K562 (cell line): ENCODE results near the gene RERGL. TPM values are rescaled to one million over a fixed set of nuclear protein-coding genes. Genes with fewer than 3 reads are reported as not detected.

Experiments
- FOXM1 ChIP-seq, 2 experiments: fragments of 450-650 bp in 1 of 2; sonication (generic) in 1 of 2; formaldehyde crosslinking in 1 of 2; IDR thresholded peaks; 2 replicates each; pipeline versions ENCODE4 v1.6.1 to v1.9.0; 2017 to 2022; ENCODE audit warnings: low read depth in 2 of 2, mild to moderate bottlenecking in 2 of 2, missing genetic modification reagents in 1 of 2, moderate library complexity in 1 of 2
- HDAC3 ChIP-seq: fragments of 450-650 bp; IDR thresholded peaks from 2 replicates; pipeline ENCODE4 v1.6.1; 2018; ENCODE audit warnings: borderline replicate concordance, mild to moderate bottlenecking, moderate library complexity; ENCODE audit not compliant: partially characterized antibody
- MED1 ChIP-seq: sonication (generic); formaldehyde crosslinking; IDR thresholded peaks from 2 replicates; pipeline ENCODE4 v1.8.1; 2023; ENCODE audit warnings: missing genetic modification reagents, borderline replicate concordance
- NCOA2 ChIP-seq, 2 experiments: fragments of 450-650 bp; IDR thresholded peaks; 2 replicates each; pipeline ENCODE4 v1.6.1; 2018; ENCODE audit warnings: mild to moderate bottlenecking in 2 of 2, moderate library complexity in 1 of 2; ENCODE audit not compliant: partially characterized antibody in 2 of 2
- SRF ChIP-seq, 2 experiments: fragments of 250-450, 450-650 bp in 1 of 2; sonication (Bioruptor Pico) in 1 of 2; sonication (generic) in 1 of 2; formaldehyde crosslinking; IDR thresholded peaks; 2 replicates each; pipeline versions ENCODE4 v1.5.0 to v1.5.1; 2020 to 2022; ENCODE audit warnings: mild to moderate bottlenecking in 1 of 2, missing genetic modification reagents in 1 of 2
- SRSF9 ChIP-seq: fragments of 200-400 bp; formaldehyde crosslinking; IDR thresholded peaks from 2 replicates; pipeline ENCODE4 v1.6.1; 2017; ENCODE audit warnings: low read depth, low read length, borderline replicate concordance
- TCFL5 ChIP-seq: fragments of 250-450 bp; sonication (Bioruptor Pico); conservative IDR thresholded peaks from 2 replicates; pipeline ENCODE4 v1.6.1; 2021; ENCODE audit warnings: mild to moderate bottlenecking, moderate library complexity, matching md5 sums
- ZKSCAN8 ChIP-seq: fragments of 200-800 bp; sonication (Bioruptor generic); IDR thresholded peaks from 2 replicates; pipeline ENCODE4 v1.6.1; 2016; ENCODE audit warnings: missing genetic modification characterization, missing compliant biosample characterization
- ZNF184 ChIP-seq: sonication (generic); formaldehyde crosslinking; IDR thresholded peaks from 2 replicates; pipeline ENCODE4 v1.5.0; 2020; ENCODE audit warnings: missing genetic modification reagents
- ZNF583 ChIP-seq: fragments of 250-450 bp; sonication (Bioruptor Pico); IDR thresholded peaks from 2 replicates; pipeline ENCODE4 v1.4.0; 2020
- polyA plus RNA-seq, 8 experiments: library from polyadenylated mRNA; depleted of rRNA in 4 of 8; stranded (reverse) in 5 of 8; unstranded in 3 of 8; fragments of >200 nt; fragmentation: Nextera tagmentation in 2 of 8; fragmentation: Illumina TruSeq in 1 of 8; extraction: Ambion mirVana in 2 of 8; extraction: Trizol in 1 of 8; gene quantifications; 2 replicates each; pipeline versions ENCODE4 v1.2.1 to v1.2.3, GENCODE V29; 2011 to 2014; ENCODE audit warnings: inconsistent platforms in 1 of 8, missing spikeins in 1 of 8
- total RNA-seq, 7 experiments: library from RNA; depleted of rRNA in 6 of 7; stranded (reverse); fragments of >200 nt in 6 of 7; fragmentation: Illumina TruSeq in 2 of 7; extraction: Trizol in 2 of 7; gene quantifications; 2 replicates each; pipeline versions ENCODE4 v1.2.1 to v1.2.3, GENCODE V29; 2011 to 2021; ENCODE audit warnings: low replicate concordance in 1 of 7
- TF ChIP-seq, protein P1 (sequence below), 2 experiments: fragments of 450-650 bp in 1 of 2; sonication (generic) in 1 of 2; formaldehyde crosslinking in 1 of 2; IDR thresholded peaks in 1 of 2; conservative IDR thresholded peaks in 1 of 2; 2 replicates each; pipeline versions ENCODE4 v1.6.1 to v1.8.1; 2016 to 2023; ENCODE audit warnings: mild to moderate bottlenecking in 2 of 2, moderate library complexity in 2 of 2, inconsistent platforms in 1 of 2, missing genetic modification reagents in 1 of 2
- TF ChIP-seq, protein P2 (sequence below), 2 experiments: fragments of 150-350 bp in 1 of 2; IDR thresholded peaks; 2 replicates each; pipeline ENCODE4 v1.6.1; 2012 to 2016; ENCODE audit warnings: low read depth in 2 of 2, low read length in 2 of 2, mild to moderate bottlenecking in 1 of 2, moderate library complexity in 1 of 2
- TF ChIP-seq, protein P3 (sequence below), 2 experiments: fragments of 450-650 bp; IDR thresholded peaks; 2 replicates each; pipeline ENCODE4 v1.6.1; 2018; ENCODE audit warnings: mild to moderate bottlenecking in 2 of 2, low read depth in 1 of 2; ENCODE audit not compliant: partially characterized antibody in 2 of 2

RERGL gene
- total and polyA plus RNA-seq, 9 of the 15 experiments (the other 6 are each of a cell fraction or from before 2014, with no cell fraction given): 0.11 TPM; not detected in 8

DNA sequence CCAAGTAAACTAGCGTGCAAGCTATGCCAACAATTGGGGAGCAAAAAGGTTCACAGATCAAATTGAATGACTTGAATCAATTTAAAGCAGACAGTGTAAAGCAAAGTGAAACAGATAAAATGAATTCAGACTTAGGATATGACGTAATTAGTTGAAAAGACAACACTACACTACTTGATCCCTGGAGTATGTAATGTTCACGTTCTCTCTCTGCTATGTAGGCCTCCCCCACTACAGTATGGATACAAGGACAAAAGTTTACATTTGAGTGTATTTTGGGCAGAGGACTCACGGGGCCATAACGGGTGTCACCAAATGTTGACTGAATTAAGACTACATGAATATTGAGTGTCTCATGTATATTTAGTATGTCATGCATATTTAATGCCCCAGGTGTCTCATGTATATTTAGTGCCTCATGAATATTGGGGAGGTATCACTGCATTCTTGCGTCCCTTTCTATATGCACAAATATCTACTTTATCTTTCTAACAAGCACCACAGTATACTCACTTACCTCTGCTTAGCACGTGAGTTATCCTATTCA lies 44.5 kb downstream of the RERGL start (continued):
- 0 out of 2 replicates have a peak, but pooled peaks have one; percentile 28 for TF ChIP-seq FOXM1 (IDR thresholded peaks at IDR 0.05; ENCODE audit: low read depth)
- no peak for TF ChIP-seq FOXM1 (CRISPR knock-in tag; IDR thresholded peaks at IDR 0.05; ENCODE audit: low read depth)
- TF ChIP-seq, protein P1, sequence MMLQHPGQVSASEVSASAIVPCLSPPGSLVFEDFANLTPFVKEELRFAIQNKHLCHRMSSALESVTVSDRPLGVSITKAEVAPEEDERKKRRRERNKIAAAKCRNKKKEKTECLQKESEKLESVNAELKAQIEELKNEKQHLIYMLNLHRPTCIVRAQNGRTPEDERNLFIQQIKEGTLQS (IDR thresholded peaks at IDR 0.05): peak; percentile 82
- TF ChIP-seq, protein P1 (CRISPR knock-in tag; conservative IDR thresholded peaks at IDR 0.05): no peak
- TF ChIP-seq SRF (CRISPR knock-in tag; IDR thresholded peaks at IDR 0.05): no peak
- TF ChIP-seq ZNF184 (CRISPR knock-in tag): no peak
- TF ChIP-seq SRSF9: no peak
- no peak for TF ChIP-seq MED1
- no peak for TF ChIP-seq TCFL5 (CRISPR knock-in tag)
- TF ChIP-seq, protein P2, sequence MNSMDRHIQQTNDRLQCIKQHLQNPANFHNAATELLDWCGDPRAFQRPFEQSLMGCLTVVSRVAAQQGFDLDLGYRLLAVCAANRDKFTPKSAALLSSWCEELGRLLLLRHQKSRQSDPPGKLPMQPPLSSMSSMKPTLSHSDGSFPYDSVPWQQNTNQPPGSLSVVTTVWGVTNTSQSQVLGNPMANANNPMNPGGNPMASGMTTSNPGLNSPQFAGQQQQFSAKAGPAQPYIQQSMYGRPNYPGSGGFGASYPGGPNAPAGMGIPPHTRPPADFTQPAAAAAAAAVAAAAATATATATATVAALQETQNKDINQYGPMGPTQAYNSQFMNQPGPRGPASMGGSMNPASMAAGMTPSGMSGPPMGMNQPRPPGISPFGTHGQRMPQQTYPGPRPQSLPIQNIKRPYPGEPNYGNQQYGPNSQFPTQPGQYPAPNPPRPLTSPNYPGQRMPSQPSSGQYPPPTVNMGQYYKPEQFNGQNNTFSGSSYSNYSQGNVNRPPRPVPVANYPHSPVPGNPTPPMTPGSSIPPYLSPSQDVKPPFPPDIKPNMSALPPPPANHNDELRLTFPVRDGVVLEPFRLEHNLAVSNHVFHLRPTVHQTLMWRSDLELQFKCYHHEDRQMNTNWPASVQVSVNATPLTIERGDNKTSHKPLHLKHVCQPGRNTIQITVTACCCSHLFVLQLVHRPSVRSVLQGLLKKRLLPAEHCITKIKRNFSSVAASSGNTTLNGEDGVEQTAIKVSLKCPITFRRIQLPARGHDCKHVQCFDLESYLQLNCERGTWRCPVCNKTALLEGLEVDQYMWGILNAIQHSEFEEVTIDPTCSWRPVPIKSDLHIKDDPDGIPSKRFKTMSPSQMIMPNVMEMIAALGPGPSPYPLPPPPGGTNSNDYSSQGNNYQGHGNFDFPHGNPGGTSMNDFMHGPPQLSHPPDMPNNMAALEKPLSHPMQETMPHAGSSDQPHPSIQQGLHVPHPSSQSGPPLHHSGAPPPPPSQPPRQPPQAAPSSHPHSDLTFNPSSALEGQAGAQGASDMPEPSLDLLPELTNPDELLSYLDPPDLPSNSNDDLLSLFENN (IDR thresholded peaks at IDR 0.05; ENCODE audit: low read depth in 2 of 2, low read length in 2 of 2): no peak
- TF ChIP-seq NCOA2 (IDR thresholded peaks at IDR 0.05; ENCODE audit: partially characterized antibody in 2 of 2): no peak
- TF ChIP-seq, protein P3, sequence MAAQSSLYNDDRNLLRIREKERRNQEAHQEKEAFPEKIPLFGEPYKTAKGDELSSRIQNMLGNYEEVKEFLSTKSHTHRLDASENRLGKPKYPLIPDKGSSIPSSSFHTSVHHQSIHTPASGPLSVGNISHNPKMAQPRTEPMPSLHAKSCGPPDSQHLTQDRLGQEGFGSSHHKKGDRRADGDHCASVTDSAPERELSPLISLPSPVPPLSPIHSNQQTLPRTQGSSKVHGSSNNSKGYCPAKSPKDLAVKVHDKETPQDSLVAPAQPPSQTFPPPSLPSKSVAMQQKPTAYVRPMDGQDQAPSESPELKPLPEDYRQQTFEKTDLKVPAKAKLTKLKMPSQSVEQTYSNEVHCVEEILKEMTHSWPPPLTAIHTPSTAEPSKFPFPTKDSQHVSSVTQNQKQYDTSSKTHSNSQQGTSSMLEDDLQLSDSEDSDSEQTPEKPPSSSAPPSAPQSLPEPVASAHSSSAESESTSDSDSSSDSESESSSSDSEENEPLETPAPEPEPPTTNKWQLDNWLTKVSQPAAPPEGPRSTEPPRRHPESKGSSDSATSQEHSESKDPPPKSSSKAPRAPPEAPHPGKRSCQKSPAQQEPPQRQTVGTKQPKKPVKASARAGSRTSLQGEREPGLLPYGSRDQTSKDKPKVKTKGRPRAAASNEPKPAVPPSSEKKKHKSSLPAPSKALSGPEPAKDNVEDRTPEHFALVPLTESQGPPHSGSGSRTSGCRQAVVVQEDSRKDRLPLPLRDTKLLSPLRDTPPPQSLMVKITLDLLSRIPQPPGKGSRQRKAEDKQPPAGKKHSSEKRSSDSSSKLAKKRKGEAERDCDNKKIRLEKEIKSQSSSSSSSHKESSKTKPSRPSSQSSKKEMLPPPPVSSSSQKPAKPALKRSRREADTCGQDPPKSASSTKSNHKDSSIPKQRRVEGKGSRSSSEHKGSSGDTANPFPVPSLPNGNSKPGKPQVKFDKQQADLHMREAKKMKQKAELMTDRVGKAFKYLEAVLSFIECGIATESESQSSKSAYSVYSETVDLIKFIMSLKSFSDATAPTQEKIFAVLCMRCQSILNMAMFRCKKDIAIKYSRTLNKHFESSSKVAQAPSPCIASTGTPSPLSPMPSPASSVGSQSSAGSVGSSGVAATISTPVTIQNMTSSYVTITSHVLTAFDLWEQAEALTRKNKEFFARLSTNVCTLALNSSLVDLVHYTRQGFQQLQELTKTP (IDR thresholded peaks at IDR 0.05; ENCODE audit: low read depth in 1 of 2, partially characterized antibody in 2 of 2): no peak
- 0 out of 2 replicates have a peak, but pooled peaks have one; percentile 33 for TF ChIP-seq ZKSCAN8 (CRISPR knock-in tag)
- no peak for TF ChIP-seq HDAC3
- TF ChIP-seq ZNF583 (CRISPR knock-in tag): no peak
